MCF 10A (cell line): Measurements from ENCODE around the gene SPINK9. TPM values are rescaled to one million over a fixed set of nuclear protein-coding genes. Genes with fewer than 3 reads are reported as not detected.

Experiments
- BruUV-seq: library from RNA; stranded (reverse); fragments of 400-500 nt; replicated peaks from 2 replicates; lab custom pipeline; 2021; lab: Mats Ljungman, UMichigan
- CTCF ChIA-PET: fragments of 300-600 bp; sonication (Branson Sonifier 250); formaldehyde crosslinking; extraction: SDS; loops from one replicate; lab custom pipeline; 2021; ENCODE audit warnings: antibody characterized with exemption, inconsistent platforms; lab: Yijun Ruan, JAX
- POLR2A ChIA-PET: fragments of 300-600, 350-650 bp; sonication (Branson Sonifier 250); formaldehyde crosslinking; extraction: SDS; loops from one replicate; lab custom pipeline; 2020; ENCODE audit warnings: antibody characterized with exemption, inconsistent platforms; lab: Yijun Ruan, JAX
- DNase-seq: peaks from one replicate; pipeline ENCODE4 v3.0.0-alpha.2; 2018; ENCODE audit not compliant: unreplicated experiment
- H3K27ac Mint-ChIP-seq: one replicate; pipeline ENCODE4 v1.8.0; 2022; ENCODE audit warnings: mild to moderate bottlenecking, low read depth, mixed read lengths; ENCODE audit not compliant: unreplicated experiment
- H3K27me3 Mint-ChIP-seq: one replicate; pipeline ENCODE4 v1.8.0; 2022; ENCODE audit warnings: mixed read lengths; ENCODE audit not compliant: insufficient read depth, unreplicated experiment
- H3K36me3 Mint-ChIP-seq: one replicate; pipeline ENCODE4 v1.8.0; 2022; ENCODE audit warnings: mild to moderate bottlenecking, moderate library complexity, mixed read lengths; ENCODE audit not compliant: insufficient read depth, unreplicated experiment
- H3K4me1 Mint-ChIP-seq: one replicate; pipeline ENCODE4 v1.8.0; 2022; ENCODE audit warnings: mixed read lengths; ENCODE audit not compliant: insufficient read depth, unreplicated experiment
- H3K4me3 Mint-ChIP-seq: one replicate; pipeline ENCODE4 v1.8.0; 2022; ENCODE audit warnings: mild to moderate bottlenecking, moderate library complexity, mixed read lengths; ENCODE audit not compliant: unreplicated experiment
- H3K9me3 Mint-ChIP-seq: one replicate; pipeline ENCODE4 v1.8.0; 2022; ENCODE audit warnings: mixed read lengths; ENCODE audit not compliant: unreplicated experiment
- intact Hi-C: fragments of 100-400 bp; cut with micrococcal nuclease; formaldehyde crosslinking; loops from 2 replicates; pipeline ENCODE4 v1.14.1; 2022
- total RNA-seq: library from RNA; stranded (reverse); gene quantifications from 2 replicates; pipeline ENCODE4 v1.2.3, GENCODE V29; 2022
- TF ChIP-seq, protein P1 (sequence below): fragments of 200-600 bp; IDR thresholded peaks from one replicate; pipeline ENCODE4 v1.8.0; 2022; ENCODE audit warnings: antibody characterized with exemption, mild to moderate bottlenecking; ENCODE audit not compliant: unreplicated experiment

The SPINK9 gene
- total RNA-seq, 1 experiment from 2014 or later: not detected

DNA sequence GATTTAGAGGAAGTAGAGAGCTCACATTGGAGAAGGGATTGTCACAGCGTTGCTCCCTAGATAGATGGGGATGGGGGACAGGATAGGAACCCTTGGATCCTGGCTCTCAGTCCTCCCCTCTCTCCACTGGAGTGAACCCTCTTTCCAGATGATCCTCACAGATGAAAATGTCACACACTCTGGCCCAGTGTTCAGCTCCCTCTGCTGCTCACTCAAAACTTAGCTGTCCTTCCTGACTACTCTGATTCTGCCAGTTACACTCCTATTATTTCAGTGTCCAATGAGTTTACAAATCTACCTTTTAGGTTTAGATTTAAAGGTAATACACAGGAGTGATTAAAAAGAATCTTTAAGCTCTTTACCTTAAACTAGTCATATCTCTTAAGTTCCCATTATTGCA is 28.9 kb upstream of the SPINK9 start:
- TF ChIP-seq, protein P1, sequence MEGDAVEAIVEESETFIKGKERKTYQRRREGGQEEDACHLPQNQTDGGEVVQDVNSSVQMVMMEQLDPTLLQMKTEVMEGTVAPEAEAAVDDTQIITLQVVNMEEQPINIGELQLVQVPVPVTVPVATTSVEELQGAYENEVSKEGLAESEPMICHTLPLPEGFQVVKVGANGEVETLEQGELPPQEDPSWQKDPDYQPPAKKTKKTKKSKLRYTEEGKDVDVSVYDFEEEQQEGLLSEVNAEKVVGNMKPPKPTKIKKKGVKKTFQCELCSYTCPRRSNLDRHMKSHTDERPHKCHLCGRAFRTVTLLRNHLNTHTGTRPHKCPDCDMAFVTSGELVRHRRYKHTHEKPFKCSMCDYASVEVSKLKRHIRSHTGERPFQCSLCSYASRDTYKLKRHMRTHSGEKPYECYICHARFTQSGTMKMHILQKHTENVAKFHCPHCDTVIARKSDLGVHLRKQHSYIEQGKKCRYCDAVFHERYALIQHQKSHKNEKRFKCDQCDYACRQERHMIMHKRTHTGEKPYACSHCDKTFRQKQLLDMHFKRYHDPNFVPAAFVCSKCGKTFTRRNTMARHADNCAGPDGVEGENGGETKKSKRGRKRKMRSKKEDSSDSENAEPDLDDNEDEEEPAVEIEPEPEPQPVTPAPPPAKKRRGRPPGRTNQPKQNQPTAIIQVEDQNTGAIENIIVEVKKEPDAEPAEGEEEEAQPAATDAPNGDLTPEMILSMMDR: no peak
- no peaks in the 10 kb centered on the region for H3K27me3 Mint-ChIP-seq
- no peak overlapping the region for H3K27ac Mint-ChIP-seq
- H3K9me3 Mint-ChIP-seq: peaks cover 16% of the 10 kb centered on the region
- intact Hi-C loops: loop anchor here (1.0 kb wide), 1 partner anchor 127 kb away; no protein-coding TSS in a partner anchor
- H3K4me1 Mint-ChIP-seq: no peaks in the 10 kb centered on the region
- no peaks in the 10 kb centered on the region for H3K36me3 Mint-ChIP-seq
- no peak overlapping the region for H3K4me3 Mint-ChIP-seq
- ChIA-PET POLR2A (interaction anchor here (1.1 to 1.3 kb wide), 2 partner anchors 8 to 68 kb away, joined by 4 to 8 read pairs; no protein-coding TSS in a partner anchor), CTCF (interaction anchor here (0.6 to 3.4 kb wide), 6 partner anchors 15 to 1686 kb away, joined by 3 to 13 read pairs (median 4); no protein-coding TSS in a partner anchor)
- no TSS peak for BruUV-seq
- peak; percentile 7 for DNase-seq

DNA sequence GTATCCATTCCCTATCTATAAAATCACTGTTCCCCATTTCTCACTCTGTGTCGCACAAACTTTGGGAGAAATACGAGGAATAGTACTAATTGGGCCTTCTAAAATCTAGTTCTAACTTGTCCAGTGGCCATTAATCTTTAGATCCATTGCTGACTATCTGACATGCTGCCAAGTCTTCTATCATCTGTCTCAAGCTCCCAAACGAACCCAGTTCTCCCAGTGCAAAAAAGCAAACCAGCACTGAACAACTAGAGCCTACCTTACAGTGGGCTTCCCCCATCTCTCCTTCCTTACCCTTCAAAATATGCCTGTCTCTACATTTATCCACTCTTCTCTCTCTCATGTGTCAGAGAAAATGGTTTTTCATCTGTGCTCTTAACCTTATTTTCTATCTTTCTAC is 26.3 kb upstream of the SPINK9 start:
- no peaks in the 10 kb centered on the region for H3K27me3 Mint-ChIP-seq

DNA sequence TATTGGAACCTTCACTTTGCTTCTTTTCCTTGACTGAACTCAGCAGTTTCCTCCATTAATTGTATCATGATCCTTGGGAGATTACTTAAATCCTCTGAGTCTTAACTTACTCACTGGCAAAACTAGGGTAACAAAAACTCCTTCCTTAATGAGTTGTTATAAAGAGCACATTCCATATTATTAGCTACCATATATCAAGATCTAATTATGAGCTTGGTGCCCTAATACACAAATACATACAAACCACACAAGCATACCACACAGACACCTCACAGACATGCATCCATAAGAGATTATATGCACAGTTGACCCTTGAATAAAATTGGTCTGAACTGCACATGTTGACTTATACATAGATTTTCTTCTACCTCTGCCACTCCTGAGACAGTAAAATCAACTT is 25.6 kb upstream of the SPINK9 start:
- CTCF ChIA-PET: interaction anchor here (1.0 to 2.2 kb wide), 3 partner anchors 19 to 66 kb away, joined by 4 to 5 read pairs (median 4); no protein-coding TSS in a partner anchor
- Mint-ChIP-seq H3K27me3 (no peaks in the 10 kb centered on the region), H3K9me3 (peaks cover 16% of the 10 kb centered on the region), H3K27ac (no peak overlapping the region), H3K4me1 (no peaks in the 10 kb centered on the region), H3K36me3 (no peaks in the 10 kb centered on the region), H3K4me3 (no peak overlapping the region)
- TF ChIP-seq, protein P1: no peak
- no peak for DNase-seq
- BruUV-seq: no TSS peak
- POLR2A ChIA-PET: no interaction called here
- intact Hi-C loops: no loop called here

More for the DNA sequence above, 26.3 kb upstream of the SPINK9 start:
- no peaks in the 10 kb centered on the region for H3K4me1 Mint-ChIP-seq
- POLR2A ChIA-PET: interaction anchor here (1.2 kb wide), 1 partner anchor 33 kb away, joined by 3 read pairs; no protein-coding TSS in a partner anchor
- CTCF ChIA-PET: interaction anchor here (0.7 kb wide), 1 partner anchor 66 kb away, joined by 3 read pairs; no protein-coding TSS in a partner anchor
- no peak for DNase-seq
- no TSS peak for BruUV-seq
- H3K27ac Mint-ChIP-seq: no peak overlapping the region
- H3K36me3 Mint-ChIP-seq: no peaks in the 10 kb centered on the region
- no peak overlapping the region for H3K4me3 Mint-ChIP-seq
- peaks cover 16% of the 10 kb centered on the region for H3K9me3 Mint-ChIP-seq
- TF ChIP-seq, protein P1: no peak
- intact Hi-C loops: no loop called here

DNA sequence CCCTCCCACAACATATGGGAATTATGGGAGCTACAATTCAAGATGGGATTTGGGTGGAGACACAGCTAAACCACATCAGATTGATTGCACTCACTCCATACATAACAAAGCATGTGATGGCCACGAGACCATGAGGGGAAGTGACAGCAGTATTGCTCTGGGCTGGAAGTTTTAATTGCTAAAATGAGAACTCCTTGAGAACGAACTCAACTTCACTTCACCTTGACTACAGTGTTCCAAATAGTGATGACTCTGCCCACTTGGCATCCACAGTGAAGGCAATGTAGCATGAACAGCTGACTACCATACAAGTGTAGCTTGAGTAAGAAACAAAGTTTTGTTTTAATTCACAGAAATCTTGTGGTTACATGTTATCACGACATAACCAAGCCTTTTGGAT is 23.9 kb upstream of the SPINK9 start:
- TF ChIP-seq, protein P1: no peak
- no peak for DNase-seq
- Mint-ChIP-seq H3K4me1 (no peaks in the 10 kb centered on the region), H3K9me3 (peaks cover 16% of the 10 kb centered on the region), H3K27me3 (no peaks in the 10 kb centered on the region), H3K4me3 (no peak overlapping the region), H3K27ac (no peak overlapping the region), H3K36me3 (no peaks in the 10 kb centered on the region)
- BruUV-seq: no TSS peak
- ChIA-PET POLR2A (no interaction called here), CTCF (interaction anchor here (0.5 to 2.2 kb wide), 4 partner anchors 63 to 419 kb away, joined by 3 to 5 read pairs (median 4); no protein-coding TSS in a partner anchor)
- intact Hi-C loops: no loop called here
